NCI-H187 (cell line): ENCODE data around the gene CALCR.
"Not testable (repeated sequence)": the region's sequence is repeated elsewhere in the genome, so short reads cannot be mapped to it uniquely, and the experiment has no call there.

Experiments used
- DNase-seq, 2 experiments: peaks; one replicate each; lab custom pipeline; 2025; lab: John Stamatoyannopoulos, UW

CALCR gene

DNA sequence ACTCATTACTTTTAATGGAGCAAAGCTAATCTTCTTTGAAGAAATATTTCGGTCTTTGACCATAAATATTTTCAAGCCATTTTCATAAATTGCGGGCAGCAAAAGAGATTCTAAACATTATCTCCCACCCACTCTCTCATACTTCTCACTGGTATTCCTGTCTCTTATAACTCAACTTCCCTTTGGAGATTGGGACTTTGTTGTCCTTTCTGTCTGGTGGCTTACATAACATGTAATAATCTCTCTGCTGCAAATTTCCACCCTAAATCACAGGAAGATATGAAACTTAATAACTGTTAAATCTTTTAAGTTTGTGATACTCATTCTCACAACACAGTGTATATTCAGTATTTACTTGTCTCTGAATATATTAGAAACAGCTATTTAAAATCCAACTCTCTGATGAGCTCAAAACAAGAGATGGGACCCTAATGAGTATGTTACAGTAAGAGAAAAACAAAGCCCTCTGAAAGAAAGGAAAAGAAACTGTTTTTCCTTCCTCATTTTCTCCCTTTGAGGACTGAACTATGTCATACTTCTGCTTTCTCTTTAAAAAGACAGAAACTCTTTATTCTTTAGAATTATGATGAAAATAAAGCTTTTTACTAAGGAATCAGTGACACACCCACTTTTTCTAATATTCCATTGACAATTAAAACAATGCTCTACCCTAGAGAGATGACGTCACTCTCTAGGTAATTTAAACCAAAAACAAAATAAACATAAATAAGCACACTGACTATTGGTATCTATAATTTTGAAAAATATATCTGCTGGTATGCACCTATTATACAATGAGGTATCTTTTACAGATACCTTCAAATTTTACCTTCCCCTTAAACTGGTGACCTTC lies 14.7 kb downstream of the CALCR start:
- no peak for DNase-seq

DNA sequence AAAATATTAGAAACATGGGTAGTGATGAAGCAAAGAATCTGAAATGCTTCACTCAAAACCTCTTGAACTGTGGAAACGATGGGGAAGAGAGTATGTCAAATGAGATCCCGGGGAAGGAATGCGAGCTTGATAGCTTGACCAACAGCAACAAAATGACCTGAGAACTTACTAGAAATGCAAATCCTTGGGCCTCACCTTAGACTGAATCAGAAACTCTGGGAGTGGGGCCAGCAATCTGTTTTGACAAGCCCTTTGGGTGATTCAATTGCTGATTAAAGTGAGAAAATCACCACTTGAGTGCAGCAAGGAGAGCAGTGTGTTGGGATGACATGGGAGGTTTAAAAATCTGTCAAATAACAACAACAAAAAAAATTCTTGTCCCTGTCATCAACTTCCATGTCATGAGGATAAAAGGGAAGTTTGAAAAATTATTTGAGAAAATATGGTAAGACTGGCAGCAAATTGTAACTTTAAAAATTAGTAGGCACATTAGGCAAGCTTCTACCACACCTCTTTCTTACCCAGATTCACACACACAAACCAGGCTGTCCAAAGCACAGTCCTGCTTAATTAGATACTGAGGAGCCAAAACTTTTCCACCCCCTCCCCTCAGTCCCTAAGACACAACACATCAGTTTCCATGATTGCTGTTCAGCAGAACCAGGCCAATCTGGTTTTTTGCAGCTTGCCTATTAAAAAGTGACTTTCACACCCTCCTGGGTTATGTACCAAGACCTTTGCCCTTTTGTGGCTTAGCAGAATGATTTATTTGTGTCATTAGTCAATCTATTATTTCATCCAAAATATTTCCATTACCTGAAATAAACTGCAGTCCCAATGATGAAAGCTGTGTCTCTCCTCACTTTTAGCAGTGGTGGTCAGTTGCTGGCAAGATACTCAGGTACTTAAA lies 15.6 kb downstream of the CALCR start:
- no peak for DNase-seq

DNA sequence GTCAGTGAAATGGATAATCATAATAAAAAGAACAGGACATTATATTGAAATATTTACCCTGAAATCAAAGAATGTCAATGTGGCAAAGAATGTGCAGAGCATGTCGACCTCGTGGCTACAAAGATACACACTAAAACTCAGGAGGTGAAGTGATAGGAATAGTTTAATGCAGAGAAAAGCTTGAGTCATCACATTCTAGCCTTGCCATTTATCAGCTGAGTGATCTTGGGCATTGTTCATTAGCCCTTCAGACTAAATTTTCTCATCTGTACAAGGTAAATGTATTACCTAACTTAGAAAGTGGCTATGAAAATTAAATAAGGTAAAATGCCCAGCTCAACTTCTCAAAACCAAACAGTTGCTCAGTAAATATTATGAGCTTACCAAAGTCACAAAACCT lies 22.6 kb downstream of the CALCR start:
- no peak for DNase-seq

DNA sequence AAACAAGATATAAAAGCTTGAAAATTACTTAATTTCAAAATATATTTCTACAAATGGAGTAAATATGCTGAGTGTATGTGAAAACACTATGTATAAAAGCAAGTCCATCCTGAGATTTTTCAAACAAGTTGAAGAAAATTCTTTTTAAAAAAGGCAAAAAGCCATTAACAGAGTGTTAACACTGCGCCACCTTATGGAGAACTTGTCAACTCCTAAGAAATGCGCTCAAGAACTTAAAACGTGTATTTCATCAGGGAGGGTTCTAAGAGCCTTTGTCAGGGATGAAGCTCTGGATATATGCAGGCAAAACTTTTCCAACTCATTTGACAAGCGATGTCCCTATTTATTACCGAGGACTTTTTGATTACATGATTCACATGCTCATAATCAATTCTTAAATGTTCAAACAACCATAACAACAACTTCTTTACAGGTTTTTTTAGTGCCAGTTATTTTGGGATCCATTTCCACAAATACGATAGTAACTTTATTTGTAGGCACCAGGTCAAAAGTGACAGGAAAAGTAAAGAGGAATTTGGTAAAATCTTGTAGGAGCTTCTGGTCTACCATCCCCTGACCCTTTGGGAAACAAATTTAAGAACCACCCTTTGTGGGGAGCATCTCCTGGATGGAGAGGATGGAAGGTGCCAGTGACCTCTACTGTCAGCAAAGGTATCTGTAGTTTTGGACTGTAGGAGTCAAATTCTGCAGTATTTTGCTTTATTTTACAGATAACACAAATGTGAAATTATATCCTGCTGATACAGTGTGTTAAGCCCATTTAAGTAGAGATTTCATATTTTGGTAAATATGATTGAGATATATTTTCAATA lies 23.2 kb downstream of the CALCR start:
- DNase-seq: no peak

DNA sequence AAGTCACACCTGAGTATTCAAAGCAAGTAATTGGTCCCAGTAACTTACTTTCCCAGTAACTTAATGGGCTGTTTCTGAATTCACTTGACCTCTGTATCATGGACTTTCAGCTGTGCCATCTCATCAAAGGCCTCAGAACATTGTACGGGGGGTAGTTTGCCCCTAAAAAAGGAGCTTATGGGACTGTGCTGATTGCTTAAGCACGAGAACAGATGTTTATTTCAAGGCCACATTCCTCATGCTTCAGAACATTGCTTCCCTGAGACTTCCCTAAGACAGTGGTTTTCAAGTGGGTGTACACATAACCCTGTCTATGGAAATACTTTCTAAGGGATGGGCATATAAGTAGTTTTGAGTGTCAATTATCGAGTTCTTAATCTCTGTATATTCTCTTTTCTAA lies 26.8 kb downstream of the CALCR start:
- DNase-seq: no peak

DNA sequence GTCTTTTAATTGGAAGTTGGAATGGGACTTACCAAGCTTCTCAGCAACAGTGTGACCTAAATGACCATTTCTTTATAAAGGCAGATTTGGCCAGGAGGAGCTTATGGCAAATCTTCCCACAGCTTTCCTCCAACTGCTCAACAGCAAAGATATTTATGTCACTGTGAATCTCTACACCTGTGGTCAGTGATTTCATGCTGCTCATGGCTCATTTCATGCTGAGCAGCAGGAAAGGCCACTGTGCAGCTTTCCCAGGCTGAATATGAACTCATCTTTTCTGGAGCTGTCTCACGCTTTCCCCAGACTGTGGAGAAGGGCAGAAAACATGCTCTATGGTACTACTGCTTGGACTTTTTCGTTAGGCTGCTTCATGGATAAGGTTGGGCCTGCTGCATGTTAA lies 29.8 kb downstream of the CALCR start:
- DNase-seq: no peak

DNA sequence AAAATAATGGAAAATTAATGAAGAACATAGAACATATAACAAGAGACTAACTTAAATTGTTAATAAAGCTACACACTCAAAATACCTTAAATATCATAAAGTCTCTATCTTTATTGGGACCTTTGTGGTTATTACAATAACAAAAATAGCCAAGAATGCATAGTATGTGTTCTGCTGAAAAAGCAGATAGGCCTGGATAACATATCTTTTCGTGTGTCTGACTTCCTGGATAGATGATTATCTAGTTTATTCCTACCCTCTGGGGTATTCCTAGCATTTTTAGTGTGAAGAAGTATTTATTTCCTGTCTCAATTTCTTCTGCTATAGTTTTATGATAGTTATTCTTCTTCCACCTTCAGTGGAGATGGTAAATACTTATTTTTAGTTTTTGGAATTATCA lies 36.5 kb downstream of the CALCR start:
- no peak for DNase-seq

DNA sequence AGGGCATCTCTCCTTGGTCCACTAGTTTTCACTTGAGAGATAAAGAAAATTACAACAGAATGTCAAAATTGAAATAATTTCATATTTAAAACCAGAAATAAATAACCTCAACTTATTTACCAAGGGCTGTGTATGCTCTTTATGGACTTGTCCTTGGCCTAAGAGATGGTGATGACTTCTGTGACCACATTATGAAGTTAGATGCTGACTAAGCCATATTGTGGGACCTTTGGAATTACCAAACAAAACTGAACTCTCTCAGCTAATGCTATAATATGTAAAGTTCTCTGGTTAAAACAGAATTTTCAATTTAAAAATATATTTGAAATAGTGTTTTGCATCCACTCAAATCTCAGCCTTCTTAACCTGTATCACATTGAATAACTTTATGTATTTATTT lies 38.9 kb downstream of the CALCR start:
- no peak for DNase-seq

DNA sequence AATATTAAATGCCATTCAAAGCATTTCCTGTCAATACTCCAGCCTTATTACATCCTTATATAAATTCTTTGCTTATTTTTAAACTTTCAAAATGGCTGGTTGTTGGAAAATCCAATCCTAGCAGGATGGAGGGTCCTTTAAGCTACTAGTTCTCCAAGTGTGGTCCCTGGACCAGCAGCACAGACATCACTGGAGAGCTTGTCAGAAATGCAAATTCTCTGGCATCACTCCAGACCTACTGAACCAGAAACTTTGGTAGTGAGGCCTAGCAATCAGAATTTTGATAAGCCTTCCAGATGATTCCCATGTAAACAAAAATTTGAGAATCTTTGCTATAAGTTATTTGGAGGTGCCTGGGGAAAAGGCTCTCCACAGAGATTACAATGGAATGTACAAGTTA lies 43.8 kb downstream of the CALCR start:
- no peak for DNase-seq

DNA sequence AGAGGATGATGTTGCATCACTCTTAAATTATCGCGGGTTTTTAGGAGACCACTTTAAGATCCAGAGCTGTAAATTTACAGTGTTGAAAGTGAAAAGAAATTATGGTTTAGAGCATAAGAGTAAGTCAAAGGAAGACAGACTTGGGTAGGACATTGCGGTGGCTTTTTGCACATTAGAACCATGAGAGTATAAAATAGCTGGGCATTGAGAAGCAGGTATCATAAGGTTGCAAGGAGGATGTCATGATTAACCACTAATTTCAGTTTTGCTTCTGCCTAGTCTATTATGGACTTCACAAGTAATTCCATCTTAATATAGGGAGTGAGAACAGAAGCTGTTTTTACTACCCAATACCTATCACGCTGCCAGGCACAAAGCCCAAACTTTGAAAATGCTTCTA lies 57.7 kb downstream of the CALCR start:
- DNase-seq: no peak

DNA sequence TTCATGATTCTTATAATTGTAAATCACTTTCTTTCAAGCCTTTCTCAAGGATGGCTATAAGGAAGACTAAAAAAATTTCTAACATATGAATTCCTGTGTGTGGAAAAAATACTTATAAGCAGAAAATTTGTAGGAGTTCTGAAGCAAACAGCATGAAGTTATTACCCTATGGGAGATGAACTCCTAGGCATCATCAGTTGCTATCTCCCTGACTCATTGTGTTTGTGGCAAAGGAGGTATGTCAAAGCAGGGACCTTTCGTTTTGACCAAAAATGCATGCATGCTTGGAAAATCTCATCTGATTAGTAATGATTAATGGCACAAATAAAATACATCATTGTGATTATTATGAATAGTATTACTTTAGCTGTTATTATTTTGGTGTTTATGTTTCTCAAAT lies 59.4 kb downstream of the CALCR start:
- DNase-seq: no peak

DNA sequence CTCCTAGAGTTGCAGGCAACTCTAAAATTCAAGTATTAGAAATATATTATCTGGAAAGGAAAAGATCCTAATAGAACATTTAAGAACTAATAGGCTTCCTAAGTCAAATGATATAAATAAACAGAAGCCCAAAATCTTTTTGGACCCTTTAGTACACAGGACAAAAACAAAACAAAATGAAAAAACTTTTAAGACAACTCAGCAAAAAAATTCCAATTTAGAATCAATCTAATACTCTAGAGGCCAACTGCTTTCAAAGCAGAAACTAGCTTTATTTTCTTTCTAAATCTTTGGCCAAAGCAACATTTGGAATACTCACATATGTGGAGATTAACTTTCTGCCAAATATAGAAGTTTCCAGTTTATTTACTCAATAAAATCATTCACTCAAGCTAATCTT lies 65.2 kb downstream of the CALCR start:
- no peak for DNase-seq

DNA sequence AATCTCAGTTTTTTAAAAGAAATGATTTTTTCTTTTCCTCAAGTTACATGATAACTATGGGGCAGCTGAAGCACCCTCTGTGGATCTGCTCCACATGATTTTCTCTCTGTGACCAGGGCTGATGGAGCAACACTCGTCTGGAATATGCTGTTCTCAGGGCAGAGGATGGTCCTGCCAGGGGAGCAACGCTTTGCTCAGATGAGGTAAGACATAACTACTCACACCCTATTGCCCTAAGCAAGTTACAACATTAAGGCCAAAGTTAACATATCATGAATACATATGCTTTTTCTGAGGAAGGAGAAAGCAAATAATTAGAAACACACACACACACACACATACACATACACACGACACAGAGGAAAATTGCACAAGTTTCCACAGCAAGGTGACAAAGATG lies 71.4 kb downstream of the CALCR start:
- no peak for DNase-seq

DNA sequence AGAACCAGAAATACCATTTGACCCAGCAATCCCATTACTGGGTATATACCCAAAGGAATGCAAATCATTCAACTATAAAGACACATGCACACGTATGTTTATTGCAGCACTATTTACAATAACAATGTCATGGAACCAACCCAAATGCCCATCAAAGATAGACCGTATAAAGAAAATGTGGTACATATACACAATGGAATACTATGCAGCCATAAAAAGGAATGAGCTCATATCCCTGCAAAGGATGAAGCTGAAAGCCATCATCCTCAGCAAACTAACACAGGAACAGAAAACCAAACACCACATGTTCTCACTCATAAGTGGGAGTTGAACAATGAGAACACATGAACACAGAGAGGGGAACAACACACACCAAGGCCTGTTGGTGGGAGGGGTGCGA lies 82.7 kb downstream of the CALCR start:
- DNase-seq: not testable (repeated sequence)

DNA sequence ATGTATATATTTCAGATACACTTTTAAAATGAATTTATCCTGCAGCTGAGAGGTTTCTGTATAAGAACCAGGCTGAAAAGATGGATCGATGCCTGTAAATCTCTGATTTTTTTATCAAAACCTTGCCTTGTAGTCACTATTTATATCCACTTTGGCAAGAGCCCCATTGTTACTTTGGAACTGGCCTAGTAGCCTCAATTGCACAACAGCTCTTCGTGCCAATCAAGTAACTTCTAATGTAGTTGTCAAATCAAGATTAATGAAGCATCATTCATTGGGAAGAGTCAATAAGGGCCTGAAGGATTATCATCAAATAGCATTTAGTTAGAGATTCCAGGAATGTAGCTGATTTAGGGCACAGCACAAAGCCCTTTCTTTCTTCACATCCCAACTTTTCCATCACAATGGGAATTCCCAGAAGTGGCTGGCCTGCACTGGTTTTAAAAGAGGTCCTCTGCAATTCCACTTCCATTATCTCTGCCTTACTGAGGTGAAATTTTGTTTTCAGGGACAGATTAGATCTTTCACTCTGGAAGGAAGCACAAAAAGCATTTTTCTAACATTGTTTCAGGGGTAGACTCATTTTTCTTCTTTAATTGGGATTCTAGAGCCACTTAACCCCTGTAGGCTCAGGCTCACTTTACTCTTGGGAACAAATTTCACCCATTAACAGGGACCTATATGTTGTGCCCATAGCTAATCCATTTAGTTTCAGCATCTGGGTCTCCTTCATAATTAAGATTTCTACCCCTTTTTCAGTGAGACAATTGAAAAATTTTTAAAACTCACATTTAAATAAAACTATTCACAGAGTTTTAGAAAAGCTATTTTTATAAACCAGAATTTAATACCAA lies 97.8 kb downstream of the CALCR start:
- no peak for DNase-seq

DNA sequence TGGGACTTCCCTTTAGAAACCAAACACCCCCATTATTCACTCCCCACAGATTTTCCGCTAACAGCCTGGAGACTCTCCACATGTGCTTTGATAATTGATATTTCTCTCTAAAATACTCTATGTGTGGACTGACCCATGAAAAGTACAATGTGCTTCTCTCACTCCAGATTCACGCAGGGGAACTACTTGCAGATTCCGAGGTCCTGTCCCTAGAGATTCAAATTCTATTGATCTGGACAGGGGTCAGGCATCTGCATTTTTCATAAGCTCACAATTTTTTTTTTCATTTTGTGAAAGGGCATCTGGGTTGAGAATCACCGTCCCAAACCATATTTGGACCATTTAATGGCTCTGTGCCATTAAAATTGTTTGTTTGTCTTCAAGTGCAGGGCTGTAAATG lies 98.7 kb downstream of the CALCR start:
- no peak for DNase-seq

DNA sequence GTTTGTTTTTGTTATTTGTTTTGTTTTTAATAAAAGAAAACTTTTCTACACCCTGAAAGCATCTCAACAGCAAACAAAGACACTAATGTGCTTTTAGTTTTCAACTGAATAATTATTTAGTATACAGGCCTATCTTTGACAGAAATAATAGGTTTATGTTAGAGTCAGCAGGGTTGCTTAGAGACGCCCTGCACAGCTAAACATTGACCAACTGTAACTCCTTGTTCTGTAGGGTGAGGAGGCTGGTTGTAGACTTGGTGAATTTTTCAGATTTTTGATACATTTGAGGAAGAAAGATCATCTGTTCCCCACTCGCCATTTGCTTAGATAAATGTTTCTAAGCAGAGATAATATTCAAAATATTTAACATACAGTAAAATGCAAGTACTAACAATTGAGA lies 103.1 kb downstream of the CALCR start:
- no peak for DNase-seq

DNA sequence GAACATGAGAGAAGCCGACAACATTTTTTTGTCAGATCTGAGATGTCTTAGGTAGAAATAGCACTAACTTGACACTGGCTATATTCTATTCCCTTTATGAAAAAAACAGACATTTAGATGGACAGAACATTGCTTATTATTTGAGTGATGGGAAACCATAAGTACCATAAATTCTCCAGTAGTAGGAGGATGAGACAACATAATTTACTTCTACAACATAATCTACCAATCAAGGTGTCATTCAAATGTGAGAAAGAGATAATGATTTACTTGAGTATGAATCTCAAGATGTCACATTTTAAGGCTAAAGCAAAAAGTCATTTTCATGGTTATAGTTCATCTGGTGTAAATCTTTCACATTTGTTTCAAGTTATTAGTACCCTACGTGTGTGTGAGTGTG lies 110.8 kb downstream of the CALCR start:
- DNase-seq: no peak

DNA sequence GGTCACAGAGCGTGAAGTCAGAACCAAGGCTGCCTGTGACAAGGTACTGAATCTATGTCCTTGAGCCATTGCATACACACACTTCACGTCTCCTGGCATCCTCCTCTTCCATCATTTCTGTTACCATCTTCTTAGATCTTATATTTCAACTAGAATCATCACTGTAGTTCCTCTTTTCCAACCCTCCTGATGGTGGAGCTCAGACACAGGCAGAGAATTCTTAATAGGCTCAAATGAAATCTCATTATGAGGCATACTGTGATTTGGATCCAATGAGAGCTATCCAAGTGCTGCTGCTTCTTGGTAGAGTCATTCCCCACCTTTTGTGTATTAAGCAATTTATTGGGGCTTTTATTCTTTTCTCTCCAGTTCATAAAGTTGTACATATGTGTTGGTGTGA lies 113.2 kb downstream of the CALCR start:
- DNase-seq: no peak

DNA sequence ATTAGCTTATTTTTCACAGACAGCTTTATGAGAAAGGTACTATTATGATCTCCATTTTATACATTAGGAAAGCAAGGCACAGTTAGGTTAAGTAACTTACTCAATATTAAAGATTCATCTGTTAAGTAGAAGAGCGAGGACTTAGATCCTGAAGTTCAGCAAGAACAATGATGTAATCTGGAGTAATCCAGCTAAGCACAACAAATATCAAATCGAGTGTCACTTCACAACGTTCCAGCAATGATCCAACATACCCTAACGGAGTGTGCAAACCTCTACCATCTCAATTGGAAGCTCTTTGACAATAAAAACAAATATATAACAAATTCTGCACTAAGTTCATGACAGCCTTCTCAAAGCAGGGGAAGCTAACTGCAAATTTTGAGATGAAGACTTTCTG lies 121.3 kb downstream of the CALCR start:
- DNase-seq: no peak

DNA sequence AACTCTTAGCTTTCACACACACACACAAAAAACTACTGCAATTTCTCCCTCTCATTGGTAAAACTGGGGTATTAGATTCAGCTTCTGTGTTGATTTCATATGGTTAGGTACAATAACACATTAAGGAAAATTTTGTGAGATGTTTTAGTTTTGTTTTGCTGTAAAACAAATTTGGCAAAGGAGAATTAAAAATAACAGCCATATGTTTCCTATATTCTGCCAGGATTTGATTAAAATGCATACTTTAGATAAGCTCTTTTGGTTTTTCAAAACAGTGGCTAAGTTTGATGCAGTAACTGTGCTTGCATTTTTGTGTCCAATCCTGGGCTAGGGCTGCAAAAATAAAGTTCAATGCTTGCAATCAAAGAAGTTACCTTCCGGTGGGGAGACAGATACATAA lies 126.3 kb downstream of the CALCR start:
- DNase-seq: no peak
